ENCODE data around the gene MOSPD3.
"Not testable (repeated sequence)": the region's sequence is repeated elsewhere in the genome, so short reads cannot be mapped to it uniquely, and the experiment has no call there.

Gene MOSPD3, protein sequence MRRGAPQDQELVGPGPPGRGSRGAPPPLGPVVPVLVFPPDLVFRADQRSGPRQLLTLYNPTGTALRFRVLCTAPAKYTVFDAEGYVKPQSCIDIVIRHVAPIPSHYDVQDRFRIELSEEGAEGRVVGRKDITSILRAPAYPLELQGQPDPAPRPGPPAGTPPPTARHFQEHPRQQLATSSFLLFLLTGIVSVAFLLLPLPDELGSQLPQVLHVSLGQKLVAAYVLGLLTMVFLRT

GRCh38 chr7:100611983-100612729, at the start of gene MOSPD3:
MOSPD3 (plus strand) TSS chr7:100612540; CDS start chr7:100612792, 252 bp downstream.
- Histone ChIP-seq H3K36me3 (ENCODE audit: insufficient read depth) (no peaks in the 10 kb centered on the region), H3K4me3 (IDR thresholded peaks at IDR 0.05; ENCODE audit: insufficient read depth, low read depth, low read length) (peak within 1 kb of the TSS; percentile 54), H3K27ac (peak within 1 kb of the TSS; percentile 56), H3K4me2 (peak within 1 kb of the TSS; percentile 99), H3K4me1 (ENCODE audit: low read depth, poor library complexity, severe bottlenecking) (peaks cover 5% of the 10 kb centered on the region), H3K27me3 (ENCODE audit: insufficient read depth, low read depth) (peaks cover 22% of the 10 kb centered on the region; the same call in 1 of the 2 replicates), H3K79me2 (ENCODE audit: insufficient read depth, low read depth) (no peaks in the 10 kb centered on the region), H4K20me1 (ENCODE audit: insufficient read depth) (no peaks in the 10 kb centered on the region), H2AFZ (ENCODE audit: low read depth) (peak within 1 kb of the TSS; percentile 95), H3K9ac (peak within 1 kb of the TSS; percentile 43; the same call in 1 of the 2 replicates)
- TF ChIP-seq, protein P1, sequence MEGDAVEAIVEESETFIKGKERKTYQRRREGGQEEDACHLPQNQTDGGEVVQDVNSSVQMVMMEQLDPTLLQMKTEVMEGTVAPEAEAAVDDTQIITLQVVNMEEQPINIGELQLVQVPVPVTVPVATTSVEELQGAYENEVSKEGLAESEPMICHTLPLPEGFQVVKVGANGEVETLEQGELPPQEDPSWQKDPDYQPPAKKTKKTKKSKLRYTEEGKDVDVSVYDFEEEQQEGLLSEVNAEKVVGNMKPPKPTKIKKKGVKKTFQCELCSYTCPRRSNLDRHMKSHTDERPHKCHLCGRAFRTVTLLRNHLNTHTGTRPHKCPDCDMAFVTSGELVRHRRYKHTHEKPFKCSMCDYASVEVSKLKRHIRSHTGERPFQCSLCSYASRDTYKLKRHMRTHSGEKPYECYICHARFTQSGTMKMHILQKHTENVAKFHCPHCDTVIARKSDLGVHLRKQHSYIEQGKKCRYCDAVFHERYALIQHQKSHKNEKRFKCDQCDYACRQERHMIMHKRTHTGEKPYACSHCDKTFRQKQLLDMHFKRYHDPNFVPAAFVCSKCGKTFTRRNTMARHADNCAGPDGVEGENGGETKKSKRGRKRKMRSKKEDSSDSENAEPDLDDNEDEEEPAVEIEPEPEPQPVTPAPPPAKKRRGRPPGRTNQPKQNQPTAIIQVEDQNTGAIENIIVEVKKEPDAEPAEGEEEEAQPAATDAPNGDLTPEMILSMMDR (conservative IDR thresholded peaks at IDR 0.05; ENCODE audit: low read depth, low read length): 0 out of 2 replicates have a peak, but pooled peaks have one; percentile 11

GRCh38 chr7:100563100-100563564, 49.2 kb upstream of the MOSPD3 start:
- Histone ChIP-seq H3K79me2 (ENCODE audit: insufficient read depth, low read depth) (no peaks in the 10 kb centered on the region), H3K27ac (no peak overlapping the region), H3K9ac (no peak overlapping the region), H4K20me1 (ENCODE audit: insufficient read depth) (no peaks in the 10 kb centered on the region), H3K36me3 (ENCODE audit: insufficient read depth) (no peaks in the 10 kb centered on the region), H3K27me3 (ENCODE audit: insufficient read depth, low read depth) (no peaks in the 10 kb centered on the region), H3K4me2 (no peak overlapping the region), H3K4me3 (IDR thresholded peaks at IDR 0.05; ENCODE audit: insufficient read depth, low read depth, low read length) (no peak overlapping the region), H3K4me1 (ENCODE audit: low read depth, poor library complexity, severe bottlenecking) (peaks cover 11% of the 10 kb centered on the region), H2AFZ (ENCODE audit: low read depth) (no peak overlapping the region)
- TF ChIP-seq, protein P1 (conservative IDR thresholded peaks at IDR 0.05; ENCODE audit: low read depth, low read length): no peak

- Histone ChIP-seq H3K27ac (no peak overlapping the region), H3K9ac (no peak overlapping the region), H3K4me3 (IDR thresholded peaks at IDR 0.05; ENCODE audit: insufficient read depth, low read depth, low read length) (no peak overlapping the region), H4K20me1 (ENCODE audit: insufficient read depth) (no peaks in the 10 kb centered on the region), H2AFZ (ENCODE audit: low read depth) (no peak overlapping the region), H3K4me2 (no peak overlapping the region), H3K4me1 (ENCODE audit: low read depth, poor library complexity, severe bottlenecking) (peaks cover 11% of the 10 kb centered on the region), H3K27me3 (ENCODE audit: insufficient read depth, low read depth) (no peaks in the 10 kb centered on the region), H3K79me2 (ENCODE audit: insufficient read depth, low read depth) (no peaks in the 10 kb centered on the region), H3K36me3 (ENCODE audit: insufficient read depth) (no peaks in the 10 kb centered on the region)
- TF ChIP-seq, protein P1 (conservative IDR thresholded peaks at IDR 0.05; ENCODE audit: low read depth, low read length): peak; percentile 96
Measured at GRCh38 chr7:100563809-100564400, 48.4 kb upstream of the MOSPD3 start.

- not testable (repeated sequence) for H3K4me2 ChIP-seq; H3K27ac ChIP-seq; H3K27me3 ChIP-seq (ENCODE audit: insufficient read depth, low read depth); H3K79me2 ChIP-seq (ENCODE audit: insufficient read depth, low read depth); H3K9ac ChIP-seq; H3K36me3 ChIP-seq (ENCODE audit: insufficient read depth); H2AFZ ChIP-seq (ENCODE audit: low read depth); H3K4me3 ChIP-seq (IDR thresholded peaks at IDR 0.05; ENCODE audit: insufficient read depth, low read depth, low read length); H4K20me1 ChIP-seq (ENCODE audit: insufficient read depth); H3K4me1 ChIP-seq (ENCODE audit: low read depth, poor library complexity, severe bottlenecking)
Measured at GRCh38 chr7:100564405-100564804, 47.9 kb upstream of the MOSPD3 start.
